Neuronal stem cell (in vitro differentiated cells): ENCODE results near the gene PSMB8.

Experiments used
- DNase-seq: peaks from one replicate; pipeline ENCODE4 v3.0.0-alpha.2; 2013; ENCODE audit warnings: low spot score
- H2AFZ ChIP-seq: one replicate; pipeline ENCODE4 v1.6.1; 2013; ENCODE audit warnings: mild to moderate bottlenecking, low read length, inconsistent platforms
- H2AK5ac ChIP-seq: 2 replicates; pipeline ENCODE4 v1.6.1; 2013; ENCODE audit warnings: low read depth, mild to moderate bottlenecking, inconsistent platforms, low read length, moderate library complexity, mixed read lengths
- H2BK120ac ChIP-seq: 2 replicates; pipeline ENCODE4 v1.6.1; 2013; ENCODE audit warnings: low read depth, mild to moderate bottlenecking, inconsistent platforms, low read length, moderate library complexity, mixed read lengths
- H2BK12ac ChIP-seq: one replicate; pipeline ENCODE4 v1.6.1; 2013; ENCODE audit warnings: low read length, inconsistent platforms
- H2BK15ac ChIP-seq: 2 replicates; pipeline ENCODE4 v1.6.1; 2013; ENCODE audit warnings: mild to moderate bottlenecking, low read length, inconsistent platforms, mixed read lengths
- H2BK5ac ChIP-seq: one replicate; pipeline ENCODE4 v1.6.1; 2013; ENCODE audit warnings: inconsistent platforms, mild to moderate bottlenecking, low read length, moderate library complexity
- H3K14ac ChIP-seq: one replicate; pipeline ENCODE4 v1.6.1; 2013; ENCODE audit warnings: low read length, inconsistent platforms
- H3K18ac ChIP-seq: 2 replicates; pipeline ENCODE4 v1.6.1; 2013; ENCODE audit warnings: low read length, inconsistent platforms
- H3K23ac ChIP-seq: 2 replicates; pipeline ENCODE4 v1.6.1; 2013; ENCODE audit warnings: low read depth, mild to moderate bottlenecking, mixed read lengths, low read length, inconsistent platforms; ENCODE audit not compliant: poor library complexity
- H3K27ac ChIP-seq: replicated peaks from 3 replicates; pipeline ENCODE4 v1.5.1; 2013; ENCODE audit warnings: low read length, inconsistent platforms
- H3K27me3 ChIP-seq, 3 experiments: 2 replicates each; pipeline ENCODE4 v1.6.1; 2013; ENCODE audit warnings: low read length in 3 of 3, mild to moderate bottlenecking in 2 of 3, inconsistent platforms in 1 of 3, low read depth in 1 of 3, mixed read lengths in 1 of 3, moderate library complexity in 1 of 3; ENCODE audit not compliant: control insufficient read depth in 3 of 3, insufficient read depth in 3 of 3
- H3K36me3 ChIP-seq, 2 donors: replicated peaks in 1 of 2; 2 replicates each; pipeline ENCODE4 v1.6.1; 2013; ENCODE audit warnings: low read length in 2 of 2; ENCODE audit not compliant: control insufficient read depth in 2 of 2, insufficient read depth in 2 of 2
- H3K4ac ChIP-seq: 2 replicates; pipeline ENCODE4 v1.6.1; 2013; ENCODE audit warnings: inconsistent platforms, mild to moderate bottlenecking, low read length, moderate library complexity
- H3K4me1 ChIP-seq, 2 donors: 1 replicate in 1 of 2; 2 replicates in 1 of 2; pipeline ENCODE4 v1.6.1; 2013; ENCODE audit warnings: low read length in 2 of 2, low read depth in 1 of 2; ENCODE audit not compliant: control insufficient read depth in 2 of 2, insufficient read depth in 1 of 2
- H3K4me2 ChIP-seq: one replicate; pipeline ENCODE4 v1.6.1; 2013; ENCODE audit warnings: mild to moderate bottlenecking, low read length, inconsistent platforms; ENCODE audit not compliant: insufficient read depth, poor library complexity, severe bottlenecking
- H3K4me3 ChIP-seq, 2 donors: 2 replicates each; pipeline ENCODE4 v1.5.1; 2013; ENCODE audit warnings: low read length in 2 of 2, mild to moderate bottlenecking in 2 of 2, inconsistent platforms in 1 of 2, moderate library complexity in 1 of 2
- H3K79me1 ChIP-seq: one replicate; pipeline ENCODE4 v1.6.1; 2013; ENCODE audit warnings: low read depth, mild to moderate bottlenecking, inconsistent platforms, low read length, moderate library complexity
- H3K9ac ChIP-seq: one replicate; pipeline ENCODE4 v1.6.1; 2013; ENCODE audit warnings: mild to moderate bottlenecking, low read depth, low read length, inconsistent platforms; ENCODE audit not compliant: poor library complexity
- H3K9me3 ChIP-seq, 2 donors: replicated peaks in 1 of 2; 2 replicates each; pipeline versions ENCODE3 to v1.6.1; 2013; ENCODE audit warnings: low read length in 2 of 2, mild to moderate bottlenecking in 2 of 2, inconsistent platforms in 1 of 2, low read depth in 1 of 2, mixed read lengths in 1 of 2, moderate library complexity in 1 of 2; ENCODE audit not compliant: control insufficient read depth in 2 of 2, insufficient read depth in 1 of 2
- H4K8ac ChIP-seq: one replicate; pipeline ENCODE4 v1.6.1; 2013; ENCODE audit warnings: low read depth, mild to moderate bottlenecking, inconsistent platforms, low read length, moderate library complexity
- H4K91ac ChIP-seq: one replicate; pipeline ENCODE4 v1.6.1; 2013; ENCODE audit warnings: low read length, low read depth, mild to moderate bottlenecking, inconsistent platforms; ENCODE audit not compliant: poor library complexity
- WGBS, 2 donors: extraction: QIAGEN DNeasy Blood & Tissue Kit; methylation state at CpG; one replicate each; pipeline ENCODE4 v1.1.7; 2013; ENCODE audit warnings: missing lambda C conversion rate in 2 of 2, mixed read lengths in 1 of 2; ENCODE audit not compliant: insufficient read length in 2 of 2, insufficient replicate concordance in 1 of 2; ENCODE audit errors: extremely low coverage in 2 of 2; 5-methylcytosine and 5-hydroxymethylcytosine counted together

Gene PSMB8

DNA sequence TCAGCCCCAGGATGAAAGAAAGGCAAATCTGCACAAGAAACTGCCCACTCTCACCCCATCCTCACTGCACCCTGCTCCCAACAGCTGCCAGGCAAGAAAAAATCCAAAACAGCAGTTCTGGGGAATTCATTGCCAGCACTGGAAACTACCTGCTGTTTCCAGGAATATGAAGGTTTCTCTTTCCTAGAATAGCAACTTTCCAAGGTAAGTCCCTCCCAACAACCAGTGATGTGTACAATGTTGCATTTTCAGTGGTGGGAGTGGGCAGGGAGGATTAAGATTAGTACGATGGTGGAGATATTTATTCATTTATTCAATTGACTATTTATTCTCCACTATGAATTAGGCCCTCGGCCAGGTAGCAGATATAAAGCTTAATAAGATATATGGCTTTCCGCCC lies 16.8 kb downstream of the PSMB8 start:
- Histone ChIP-seq H3K18ac (no peak overlapping the region), H3K4me2 (no peak overlapping the region), H3K23ac (no peak overlapping the region), H3K4me3 (no peak overlapping the region), H4K8ac (no peak overlapping the region), H3K27ac (no peak overlapping the region), H3K14ac (no peak overlapping the region), H2AFZ (no peak overlapping the region), H2BK5ac (no peak overlapping the region), H4K91ac (no peak overlapping the region), H2BK120ac (no peak overlapping the region), H3K27me3 (peaks cover 0 to under 1% (median 0%) of the 10 kb centered on the region in 3 experiments), H3K79me1 (no peaks in the 10 kb centered on the region), H3K4ac (no peak overlapping the region), H3K9ac (no peak overlapping the region), H2BK12ac (no peak overlapping the region), H3K4me1 (no peaks in the 10 kb centered on the region), H2BK15ac (no peak overlapping the region), H3K9me3 (no peaks in the 10 kb centered on the region), H2AK5ac (no peak overlapping the region), H3K36me3 (no peaks in the 10 kb centered on the region)
- DNase-seq, result no peak
- no CpG with 5 or more reads among the region's 3 CpGs for WGBS, 2 donors

DNA sequence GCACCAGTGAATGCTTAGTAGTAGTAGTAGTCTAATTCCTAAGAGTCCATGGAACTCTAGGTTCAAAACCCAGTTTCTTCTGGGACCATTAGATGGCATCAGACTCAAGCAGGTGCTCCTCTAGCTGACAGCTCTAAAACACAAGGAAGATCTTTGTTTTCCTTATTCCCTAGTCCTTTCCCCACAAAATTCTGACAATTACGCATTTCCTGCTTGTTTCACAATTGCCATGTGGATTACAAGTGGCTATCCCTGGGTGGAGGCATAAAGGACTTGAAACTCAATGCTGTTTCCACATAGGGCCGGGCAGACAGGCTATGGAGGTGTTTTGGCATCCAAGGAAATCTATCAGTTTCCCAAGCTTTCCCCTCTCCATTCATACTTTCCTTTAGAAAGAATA lies 17.9 kb downstream of the PSMB8 start:
- no CpG with 5 or more reads among the region's 2 CpGs for WGBS, 2 donors
- Histone ChIP-seq H2BK12ac (no peak overlapping the region), H2AFZ (no peak overlapping the region), H3K36me3 (no peaks in the 10 kb centered on the region), H2BK5ac (no peak overlapping the region), H3K9ac (no peak overlapping the region), H3K79me1 (no peaks in the 10 kb centered on the region), H4K8ac (no peak overlapping the region), H2AK5ac (no peak overlapping the region), H3K9me3 (no peaks in the 10 kb centered on the region), H3K18ac (no peak overlapping the region), H3K27ac (no peak overlapping the region), H3K4me1 (no peaks in the 10 kb centered on the region), H3K4ac (no peak overlapping the region), H3K4me2 (no peak overlapping the region), H2BK120ac (no peak overlapping the region), H3K4me3 (no peak overlapping the region), H3K23ac (no peak overlapping the region), H4K91ac (no peak overlapping the region), H3K14ac (no peak overlapping the region), H3K27me3 (peaks cover 0 to 10% (median 0%) of the 10 kb centered on the region in 3 experiments), H2BK15ac (no peak overlapping the region)
- DNase-seq, result no peak

DNA sequence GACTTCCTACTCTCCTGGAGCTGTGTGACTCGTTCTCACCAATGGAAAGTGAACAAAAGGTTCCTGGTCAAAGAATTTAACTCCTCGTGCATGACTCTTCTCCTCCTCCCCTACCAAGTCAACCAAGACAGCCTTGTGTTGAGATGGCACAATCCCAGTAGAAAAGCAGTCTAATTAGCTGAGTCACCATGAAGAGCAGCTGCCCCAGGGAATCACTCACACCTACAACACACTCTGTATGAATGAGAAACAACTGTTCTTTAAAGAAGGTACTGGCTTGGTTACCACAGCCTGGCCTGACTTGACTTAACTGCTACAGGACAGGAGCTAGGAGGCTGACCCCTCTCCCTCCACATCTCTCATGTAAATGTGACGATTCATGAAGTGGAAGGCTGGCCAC lies 24.1 kb downstream of the PSMB8 start:
- H3K27me3 ChIP-seq, result peaks cover 0 to 49% (median 0%) of the 10 kb centered on the region in 3 experiments
- no peak overlapping the region for H3K23ac ChIP-seq
- H3K4me1 ChIP-seq, result no peaks in the 10 kb centered on the region
- no peak overlapping the region for H2BK120ac ChIP-seq
- DNase-seq, result no peak
- H3K14ac ChIP-seq, result no peak overlapping the region
- no peak overlapping the region for H3K9ac ChIP-seq
- H3K79me1 ChIP-seq, result no peaks in the 10 kb centered on the region
- no peak overlapping the region for H2AK5ac ChIP-seq
- H2BK5ac ChIP-seq, result no peak overlapping the region
- H2AFZ ChIP-seq, result no peak overlapping the region
- WGBS, 2 donors, result no CpG with 5 or more reads among the region's 3 CpGs
- H3K9me3 ChIP-seq, result no peaks in the 10 kb centered on the region
- H3K36me3 ChIP-seq, result no peaks in the 10 kb centered on the region
- H2BK15ac ChIP-seq, result no peak overlapping the region
- no peak overlapping the region for H2BK12ac ChIP-seq
- no peak overlapping the region for H3K18ac ChIP-seq
- no peak overlapping the region for H4K8ac ChIP-seq
- no peak overlapping the region for H4K91ac ChIP-seq
- no peak overlapping the region for H3K4ac ChIP-seq
- H3K4me3 ChIP-seq, result no peak overlapping the region
- no peak overlapping the region for H3K4me2 ChIP-seq
- H3K27ac ChIP-seq, result no peak overlapping the region

DNA sequence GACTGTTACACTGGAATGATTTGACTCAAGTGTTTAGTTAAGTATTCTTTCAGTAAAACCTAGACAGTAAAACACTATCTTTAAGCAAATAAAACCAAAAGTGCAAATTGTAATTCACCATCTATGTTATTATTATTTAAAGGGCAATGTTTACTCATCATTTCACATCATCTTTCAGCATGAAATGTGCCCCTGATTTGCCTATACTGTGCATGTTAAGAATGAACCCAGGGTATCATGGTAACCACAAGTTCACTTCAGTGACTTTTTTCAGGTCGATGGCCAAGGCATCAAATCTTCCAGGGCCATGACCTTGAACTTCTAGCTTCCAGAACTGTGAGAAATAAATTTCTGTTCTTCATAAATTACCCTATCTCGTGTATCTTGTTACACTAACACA lies 25.0 kb downstream of the PSMB8 start:
- Histone ChIP-seq H3K14ac (no peak overlapping the region), H3K9me3 (no peaks in the 10 kb centered on the region), H3K18ac (no peak overlapping the region), H3K9ac (no peak overlapping the region), H2BK12ac (no peak overlapping the region), H3K4me3 (no peak overlapping the region), H3K23ac (no peak overlapping the region), H3K4me2 (no peak overlapping the region), H3K36me3 (no peaks in the 10 kb centered on the region), H3K4ac (no peak overlapping the region), H3K4me1 (no peaks in the 10 kb centered on the region), H3K27me3 (peaks cover 0 to 58% (median 0%) of the 10 kb centered on the region in 3 experiments), H4K91ac (no peak overlapping the region), H2BK5ac (no peak overlapping the region), H2AK5ac (no peak overlapping the region), H3K27ac (no peak overlapping the region), H2BK15ac (no peak overlapping the region), H2AFZ (no peak overlapping the region), H3K79me1 (no peaks in the 10 kb centered on the region), H4K8ac (no peak overlapping the region), H2BK120ac (no peak overlapping the region)
- no peak for DNase-seq
- no CpG with 5 or more reads among the region's 2 CpGs for WGBS, 2 donors
